ENCODE results near the gene SKA1. TPM values are rescaled to one million over a fixed set of nuclear protein-coding genes. Genes with fewer than 3 reads are reported as not detected.
"Not testable (repeated sequence)": the region's sequence is repeated elsewhere in the genome, so short reads cannot be mapped to it uniquely, and the experiment has no call there.

SKA1 gene
- polyA plus RNA-seq, 3 donors: 6.8 to 7.1 (median 7.0) TPM

GRCh38 chr18:50388988-50389387 lies 14.1 kb downstream of the SKA1 start:
- no peak for DNase-seq

GRCh38 chr18:50393802-50394201 lies 19.0 kb downstream of the SKA1 start:
- DNase-seq: no peak

- no peak for DNase-seq
Measured at GRCh38 chr18:50395093-50395492, 20.2 kb downstream of the SKA1 start.

GRCh38 chr18:50396005-50396660 lies 21.3 kb downstream of the SKA1 start:
- no peak for DNase-seq

- no peak for DNase-seq
Measured at GRCh38 chr18:50397023-50397422, 22.2 kb downstream of the SKA1 start.

GRCh38 chr18:50398099-50398498 lies 23.3 kb downstream of the SKA1 start:
- no peak for DNase-seq

GRCh38 chr18:50398947-50399346 lies 24.1 kb downstream of the SKA1 start:
- DNase-seq: no peak

- no peak for DNase-seq
Measured at GRCh38 chr18:50399582-50399981, 24.7 kb downstream of the SKA1 start.

- DNase-seq: not testable (repeated sequence)
Measured at GRCh38 chr18:50400438-50400837, 25.6 kb downstream of the SKA1 start.

- DNase-seq: no peak
Measured at GRCh38 chr18:50401295-50401694, 26.4 kb downstream of the SKA1 start.

GRCh38 chr18:50401888-50402287 lies 27.0 kb downstream of the SKA1 start:
- DNase-seq: no peak

GRCh38 chr18:50404752-50405581 lies 30.1 kb downstream of the SKA1 start:
- DNase-seq: not testable (repeated sequence)

GRCh38 chr18:50405582-50406271 lies 30.9 kb downstream of the SKA1 start:
- DNase-seq: no peak

GRCh38 chr18:50409236-50409635 lies 34.4 kb downstream of the SKA1 start:
- no peak for DNase-seq

GRCh38 chr18:50410008-50410407 lies 35.2 kb downstream of the SKA1 start:
- no peak for DNase-seq

- DNase-seq: no peak
Measured at GRCh38 chr18:50410894-50411293, 36.0 kb downstream of the SKA1 start.

- not testable (repeated sequence) for DNase-seq
Measured at GRCh38 chr18:50416832-50417231, 42.0 kb downstream of the SKA1 start.

GRCh38 chr18:50417705-50418104 lies 42.9 kb downstream of the SKA1 start:
- DNase-seq: not testable (repeated sequence)

GRCh38 chr18:50418650-50419049 lies 43.8 kb downstream of the SKA1 start:
- no peak for DNase-seq

GRCh38 chr18:50422286-50422898 lies 47.5 kb downstream of the SKA1 start:
- DNase-seq: no peak

- no peak for DNase-seq
Measured at GRCh38 chr18:50424877-50425690, 50.2 kb downstream of the SKA1 start.

All from renal pelvis (tissue), 4 donors.